Measurements from ENCODE around the gene CYP39A1. TPM values are rescaled to one million over a fixed set of nuclear protein-coding genes. Genes with fewer than 3 reads are reported as not detected.

The CYP39A1 gene
- total and polyA plus RNA-seq, 4 donors, result 2.2 to 10.8 (median 5.5) TPM

DNA sequence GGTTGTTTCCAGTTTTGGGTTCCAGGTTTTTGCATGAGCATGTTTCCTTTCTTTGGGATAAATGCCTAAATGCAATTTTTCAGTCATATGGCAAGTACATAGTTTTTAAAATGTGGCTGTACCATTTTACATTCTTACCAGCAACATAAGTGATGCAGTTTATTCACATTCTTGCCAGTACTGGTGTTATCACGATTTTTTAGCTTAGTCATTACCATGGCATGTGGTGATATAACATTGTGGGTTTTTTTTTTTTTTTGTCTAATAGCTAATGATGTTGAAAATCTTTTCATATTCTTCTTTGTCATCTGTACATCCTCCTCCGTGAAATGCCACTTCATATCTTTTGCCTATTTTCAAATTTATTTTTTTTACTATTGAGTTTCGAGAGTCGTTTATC lies 32.2 kb upstream of the CYP39A1 start:
- Histone ChIP-seq H3K4me3 (ENCODE audit: low read depth, low read length) (no peak overlapping the region), H3K27me3 (ENCODE audit: control insufficient read depth, insufficient read depth, low read length) (no peaks in the 10 kb centered on the region), H3K9me3 (ENCODE audit: control insufficient read depth, insufficient read depth, low read length) (no peaks in the 10 kb centered on the region), H3K4me1 (ENCODE audit: control insufficient read depth, insufficient read depth, low read length) (no peaks in the 10 kb centered on the region), H3K36me3 (ENCODE audit: control insufficient read depth, insufficient read depth, low read length) (peaks cover 12% of the 10 kb centered on the region), H3K27ac (ENCODE audit: low read depth, low read length) (no peak overlapping the region)
- WGBS (ENCODE audit: insufficient coverage), result no CpG with 5 or more reads among the region's 4 CpGs
- no peak for DNase-seq (ENCODE audit: low read depth in 4 of 6, low spot score in 6 of 6)

DNA sequence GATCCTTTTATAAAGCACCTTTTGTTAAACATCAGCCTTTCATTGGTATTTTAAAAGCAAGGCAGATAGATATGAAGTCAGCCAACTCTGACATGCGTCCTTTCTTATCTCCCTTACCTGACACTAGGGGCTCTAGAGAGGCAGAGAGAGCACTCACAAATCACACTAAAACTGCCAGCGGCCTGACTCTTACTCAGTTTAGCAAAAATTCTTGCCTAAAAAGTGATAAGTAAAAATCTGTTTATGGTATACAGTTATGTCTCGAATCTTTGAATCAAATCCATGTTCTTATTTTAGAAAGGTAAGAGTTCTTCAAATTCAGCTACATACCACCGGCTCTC lies 24.7 kb upstream of the CYP39A1 start:
- H3K27me3 ChIP-seq (ENCODE audit: control insufficient read depth, insufficient read depth, low read length), result no peaks in the 10 kb centered on the region
- peak in 2 of 6 donors; percentile 26 to 45 for DNase-seq (ENCODE audit: low read depth in 4 of 6, low spot score in 6 of 6)
- H3K9me3 ChIP-seq (ENCODE audit: control insufficient read depth, insufficient read depth, low read length), result no peaks in the 10 kb centered on the region
- H3K4me3 ChIP-seq (ENCODE audit: low read depth, low read length), result no peak overlapping the region
- no CpG with 5 or more reads among the region's 4 CpGs for WGBS (ENCODE audit: insufficient coverage)
- H3K27ac ChIP-seq (ENCODE audit: low read depth, low read length), result no peak overlapping the region
- H3K4me1 ChIP-seq (ENCODE audit: control insufficient read depth, insufficient read depth, low read length), result no peaks in the 10 kb centered on the region
- no peaks in the 10 kb centered on the region for H3K36me3 ChIP-seq (ENCODE audit: control insufficient read depth, insufficient read depth, low read length)

DNA sequence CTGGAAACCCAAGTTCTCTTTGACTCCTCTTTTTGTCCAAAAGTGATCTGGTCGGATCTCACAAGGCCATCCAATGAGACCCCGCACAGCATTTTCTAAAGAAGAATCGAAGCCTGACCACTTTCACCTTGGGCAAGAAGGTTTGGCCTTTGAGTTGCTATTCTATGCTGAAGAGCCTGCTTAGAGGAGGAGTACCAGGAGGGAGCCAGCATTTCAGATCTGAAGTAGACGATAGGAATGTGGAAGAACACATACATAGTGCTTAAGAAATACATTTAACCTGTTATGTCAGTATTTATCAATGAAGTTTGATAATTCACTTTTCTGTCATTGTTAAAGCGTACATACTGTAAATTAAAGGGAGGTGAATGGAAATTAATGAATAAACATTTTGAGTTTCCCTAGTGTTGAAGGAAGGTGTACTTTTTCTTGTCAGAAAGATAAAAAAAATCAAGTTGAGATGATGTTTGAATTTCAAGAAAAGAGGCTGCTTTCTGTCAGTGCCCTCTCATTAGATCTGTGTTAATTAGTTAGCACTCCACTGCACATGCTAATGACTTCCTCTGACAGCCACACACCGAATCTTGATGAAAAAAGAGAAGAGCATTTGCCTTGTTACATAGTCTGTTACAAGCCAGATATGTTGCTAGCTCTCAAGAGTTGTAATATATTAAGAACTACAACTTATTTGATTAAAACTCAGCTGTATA lies 24.1 kb upstream of the CYP39A1 start:
- Histone ChIP-seq H3K27ac (ENCODE audit: low read depth, low read length) (no peak overlapping the region), H3K27me3 (ENCODE audit: control insufficient read depth, insufficient read depth, low read length) (no peaks in the 10 kb centered on the region), H3K4me3 (ENCODE audit: low read depth, low read length) (no peak overlapping the region), H3K4me1 (ENCODE audit: control insufficient read depth, insufficient read depth, low read length) (no peaks in the 10 kb centered on the region), H3K9me3 (ENCODE audit: control insufficient read depth, insufficient read depth, low read length) (no peaks in the 10 kb centered on the region), H3K36me3 (ENCODE audit: control insufficient read depth, insufficient read depth, low read length) (no peaks in the 10 kb centered on the region)
- 100% methylated on average over 3 of the region's 6 CpGs for WGBS (ENCODE audit: insufficient coverage)
- peak in 2 of 6 donors; percentile 18 to 37 for DNase-seq (ENCODE audit: low read depth in 4 of 6, low spot score in 6 of 6)

DNA sequence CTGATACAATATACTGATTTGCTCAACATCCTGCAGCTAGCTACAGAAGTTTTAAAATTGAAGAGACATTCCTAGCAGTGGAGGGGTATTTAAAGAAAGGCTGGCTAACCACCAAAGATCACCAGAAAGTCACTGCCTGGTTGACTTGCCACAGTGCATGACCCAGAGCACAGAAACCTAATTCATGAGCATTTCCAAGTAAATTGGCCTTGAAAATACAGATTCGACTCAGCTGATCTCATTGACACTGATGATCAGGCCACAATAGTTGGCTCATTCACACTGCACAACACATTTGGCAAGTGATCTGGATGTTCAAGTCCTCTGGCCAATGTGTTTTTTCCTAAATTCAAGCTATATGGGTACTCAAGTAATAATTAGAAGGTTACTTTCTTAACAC lies 21.8 kb upstream of the CYP39A1 start:
- DNase-seq (ENCODE audit: low read depth in 4 of 6, low spot score in 6 of 6), result no peak
- no peak overlapping the region for H3K4me3 ChIP-seq (ENCODE audit: low read depth, low read length)
- peaks cover 2% of the 10 kb centered on the region for H3K36me3 ChIP-seq (ENCODE audit: control insufficient read depth, insufficient read depth, low read length)
- WGBS (ENCODE audit: insufficient coverage), result 45% methylated on average over 1 of the region's 1 CpG
- H3K4me1 ChIP-seq (ENCODE audit: control insufficient read depth, insufficient read depth, low read length), result no peaks in the 10 kb centered on the region
- H3K9me3 ChIP-seq (ENCODE audit: control insufficient read depth, insufficient read depth, low read length), result no peaks in the 10 kb centered on the region
- no peaks in the 10 kb centered on the region for H3K27me3 ChIP-seq (ENCODE audit: control insufficient read depth, insufficient read depth, low read length)
- no peak overlapping the region for H3K27ac ChIP-seq (ENCODE audit: low read depth, low read length)

DNA sequence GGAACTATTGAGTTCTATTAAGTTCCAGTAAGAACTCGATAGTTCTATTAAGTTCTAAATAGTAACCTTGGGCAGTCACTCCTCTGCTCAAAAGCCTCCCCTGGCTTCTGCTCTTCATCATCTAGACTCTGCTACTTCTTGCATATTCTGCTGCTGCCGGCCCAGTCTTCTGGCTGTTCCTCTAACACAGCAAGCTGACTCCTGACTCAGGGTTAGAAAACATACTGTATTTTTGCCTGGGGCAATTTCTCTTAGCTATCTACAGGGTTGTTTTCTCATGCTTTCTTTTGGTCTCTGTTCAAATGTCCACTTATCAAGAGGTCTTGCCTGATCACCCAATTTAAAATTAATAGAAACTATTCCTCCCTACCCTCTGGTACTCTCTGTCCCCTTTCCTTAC lies 14.8 kb upstream of the CYP39A1 start:
- Histone ChIP-seq H3K36me3 (ENCODE audit: control insufficient read depth, insufficient read depth, low read length) (peaks cover 5% of the 10 kb centered on the region), H3K27me3 (ENCODE audit: control insufficient read depth, insufficient read depth, low read length) (no peaks in the 10 kb centered on the region), H3K27ac (ENCODE audit: low read depth, low read length) (no peak overlapping the region), H3K4me3 (ENCODE audit: low read depth, low read length) (no peak overlapping the region), H3K4me1 (ENCODE audit: control insufficient read depth, insufficient read depth, low read length) (no peaks in the 10 kb centered on the region), H3K9me3 (ENCODE audit: control insufficient read depth, insufficient read depth, low read length) (no peaks in the 10 kb centered on the region)
- no peak for DNase-seq (ENCODE audit: low read depth in 4 of 6, low spot score in 6 of 6)
- 100% methylated on average over 1 of the region's 2 CpGs for WGBS (ENCODE audit: insufficient coverage)

DNA sequence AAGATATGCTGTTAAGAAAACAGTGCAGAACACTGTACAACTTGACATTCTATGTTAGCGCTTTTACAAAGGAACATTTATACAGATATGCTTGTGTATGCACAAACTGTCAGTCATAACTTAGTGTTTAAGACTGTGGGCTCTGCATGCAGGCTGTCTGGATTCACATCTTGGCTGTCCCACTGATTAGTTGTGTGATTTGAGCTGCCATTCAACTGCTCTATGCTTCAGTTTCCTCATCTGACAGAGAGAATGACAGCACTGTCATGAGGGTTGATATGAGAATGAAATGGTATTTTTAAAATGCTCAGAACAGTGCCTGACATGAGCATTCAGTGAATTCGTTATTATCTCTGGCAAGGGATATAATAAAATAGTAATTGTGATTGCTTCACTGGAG lies 8.9 kb upstream of the CYP39A1 start:
- no peaks in the 10 kb centered on the region for H3K27me3 ChIP-seq (ENCODE audit: control insufficient read depth, insufficient read depth, low read length)
- no peaks in the 10 kb centered on the region for H3K9me3 ChIP-seq (ENCODE audit: control insufficient read depth, insufficient read depth, low read length)
- H3K4me3 ChIP-seq (ENCODE audit: low read depth, low read length), result no peak overlapping the region
- H3K4me1 ChIP-seq (ENCODE audit: control insufficient read depth, insufficient read depth, low read length), result no peaks in the 10 kb centered on the region
- WGBS (ENCODE audit: insufficient coverage), result no CpG with 5 or more reads among the region's 2 CpGs
- no peak overlapping the region for H3K27ac ChIP-seq (ENCODE audit: low read depth, low read length)
- peak in 1 of 6 donors; percentile 26 for DNase-seq (ENCODE audit: low read depth in 4 of 6, low spot score in 6 of 6)
- H3K36me3 ChIP-seq (ENCODE audit: control insufficient read depth, insufficient read depth, low read length), result peaks cover 8% of the 10 kb centered on the region

DNA sequence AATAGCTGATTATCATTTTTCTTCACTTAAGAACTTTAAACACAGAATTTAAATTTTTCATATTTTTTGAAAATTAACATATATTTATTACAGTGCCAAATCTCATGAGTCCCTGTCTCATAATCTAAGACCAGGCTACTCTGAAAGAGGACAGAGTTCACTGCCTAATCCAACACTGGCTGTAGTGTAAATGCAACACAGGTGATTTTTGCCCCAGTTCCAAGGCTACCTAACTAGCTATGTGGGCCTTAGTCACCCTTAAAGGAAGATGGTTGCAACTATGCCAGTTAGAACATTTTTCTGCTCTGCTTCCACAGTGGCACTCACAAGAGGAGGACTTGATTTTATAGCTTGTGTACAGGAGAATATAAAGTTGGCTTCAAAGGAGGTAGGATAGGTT lies 5.0 kb upstream of the CYP39A1 start:
- no peaks in the 10 kb centered on the region for H3K27me3 ChIP-seq (ENCODE audit: control insufficient read depth, insufficient read depth, low read length)
- H3K36me3 ChIP-seq (ENCODE audit: control insufficient read depth, insufficient read depth, low read length), result peaks cover 8% of the 10 kb centered on the region
- H3K4me3 ChIP-seq (ENCODE audit: low read depth, low read length), result no peak overlapping the region
- H3K4me1 ChIP-seq (ENCODE audit: control insufficient read depth, insufficient read depth, low read length), result no peaks in the 10 kb centered on the region
- no peak for DNase-seq (ENCODE audit: low read depth in 4 of 6, low spot score in 6 of 6)
- no peaks in the 10 kb centered on the region for H3K9me3 ChIP-seq (ENCODE audit: control insufficient read depth, insufficient read depth, low read length)
- H3K27ac ChIP-seq (ENCODE audit: low read depth, low read length), result no peak overlapping the region

DNA sequence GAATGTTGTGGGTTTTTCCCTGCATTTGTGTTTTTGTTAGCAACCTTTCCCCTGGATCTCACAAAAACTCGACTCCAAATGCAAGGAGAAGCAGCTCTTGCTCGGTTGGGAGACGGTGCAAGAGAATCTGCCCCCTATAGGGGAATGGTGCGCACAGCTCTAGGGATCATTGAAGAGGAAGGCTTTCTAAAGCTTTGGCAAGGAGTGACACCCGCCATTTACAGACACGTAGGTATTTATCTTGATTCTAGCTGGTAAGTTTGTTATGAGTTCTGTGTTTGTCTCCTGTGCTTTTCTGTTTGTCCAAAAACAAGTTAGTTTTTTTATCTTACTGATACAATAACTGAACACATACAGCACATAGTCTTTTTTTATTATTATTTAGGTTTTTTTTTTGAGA lies 3.2 kb upstream of the CYP39A1 start:
- no peaks in the 10 kb centered on the region for H3K4me1 ChIP-seq (ENCODE audit: control insufficient read depth, insufficient read depth, low read length)
- 35% methylated on average over 2 of the region's 6 CpGs for WGBS (ENCODE audit: insufficient coverage)
- no peak overlapping the region for H3K27ac ChIP-seq (ENCODE audit: low read depth, low read length)
- H3K36me3 ChIP-seq (ENCODE audit: control insufficient read depth, insufficient read depth, low read length), result peaks cover 8% of the 10 kb centered on the region
- no peak overlapping the region for H3K4me3 ChIP-seq (ENCODE audit: low read depth, low read length)
- H3K27me3 ChIP-seq (ENCODE audit: control insufficient read depth, insufficient read depth, low read length), result no peaks in the 10 kb centered on the region
- H3K9me3 ChIP-seq (ENCODE audit: control insufficient read depth, insufficient read depth, low read length), result no peaks in the 10 kb centered on the region
- DNase-seq (ENCODE audit: low read depth in 4 of 6, low spot score in 6 of 6), result peak in 2 of 6 donors; percentile 23 to 32

DNA sequence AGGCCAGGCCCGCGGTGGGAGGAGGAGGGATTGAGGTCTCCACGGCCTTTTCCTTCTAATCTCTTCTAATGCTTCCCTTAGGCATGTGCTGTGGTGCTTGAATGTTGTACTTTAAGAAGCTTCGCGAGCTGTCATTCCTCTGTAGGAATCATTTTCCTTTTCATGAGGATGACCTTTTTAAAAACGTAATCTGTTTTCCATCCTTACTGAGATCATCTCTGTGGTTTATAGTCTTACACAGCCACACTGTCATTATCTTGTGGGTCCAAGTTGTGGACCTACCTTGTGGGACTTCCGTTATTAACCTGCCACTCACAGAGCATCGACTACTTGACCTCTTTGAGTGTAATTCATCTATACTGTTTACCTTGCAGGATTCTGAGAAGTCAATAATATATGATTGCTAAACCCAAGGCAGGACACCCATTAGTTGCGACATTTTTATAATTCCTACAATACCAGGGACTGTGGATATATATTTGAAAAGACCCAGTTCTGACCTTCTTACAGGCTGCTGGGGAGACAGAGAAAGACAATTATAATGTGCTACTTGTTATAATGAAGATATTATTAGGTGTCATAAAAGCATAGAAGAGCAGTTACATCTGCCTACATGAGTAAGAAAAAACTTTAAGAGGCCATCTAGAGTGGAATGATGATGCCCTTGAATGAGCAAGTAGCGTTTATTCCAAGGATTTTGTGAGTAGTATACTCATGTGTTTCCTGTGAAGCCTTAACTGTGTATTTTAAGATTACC lies 999 bp upstream of the CYP39A1 start:
- peak in 1 of 6 donors; percentile 5 for DNase-seq (ENCODE audit: low read depth in 4 of 6, low spot score in 6 of 6)

DNA sequence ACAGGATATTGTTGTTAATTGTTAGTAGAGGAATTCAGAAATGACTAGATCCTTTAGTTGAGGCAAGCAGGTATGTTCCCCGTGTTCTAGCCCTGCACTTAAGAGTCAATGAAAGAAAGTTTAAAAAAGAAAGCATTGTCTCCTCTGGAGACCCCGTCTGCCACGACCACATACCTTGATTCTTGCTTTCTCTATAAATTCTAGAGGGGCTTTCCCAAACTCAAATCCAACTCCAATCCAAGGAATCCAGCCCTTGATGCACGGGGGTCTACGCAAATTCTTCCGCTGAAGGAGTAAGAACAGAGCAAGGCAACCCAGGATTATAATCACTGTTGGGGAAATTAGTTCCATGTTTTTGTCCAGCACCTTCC lies 401 bp downstream of the CYP39A1 start:
- Histone ChIP-seq H3K27me3 (ENCODE audit: control insufficient read depth, insufficient read depth, low read length) (no peaks in the 10 kb centered on the region), H3K36me3 (ENCODE audit: control insufficient read depth, insufficient read depth, low read length) (peaks cover 8% of the 10 kb centered on the region), H3K4me3 (ENCODE audit: low read depth, low read length) (peak overlapping the region; percentile 87), H3K27ac (ENCODE audit: low read depth, low read length) (peak overlapping the region; percentile 54), H3K9me3 (ENCODE audit: control insufficient read depth, insufficient read depth, low read length) (no peaks in the 10 kb centered on the region), H3K4me1 (ENCODE audit: control insufficient read depth, insufficient read depth, low read length) (no peaks in the 10 kb centered on the region)
- peak in 1 of 6 donors; percentile 5 for DNase-seq (ENCODE audit: low read depth in 4 of 6, low spot score in 6 of 6)
- 0% methylated on average over 4 of the region's 6 CpGs for WGBS (ENCODE audit: insufficient coverage)

More for the DNA sequence above, 999 bp upstream of the CYP39A1 start:
- no peaks in the 10 kb centered on the region for H3K9me3 ChIP-seq (ENCODE audit: control insufficient read depth, insufficient read depth, low read length)
- H3K27me3 ChIP-seq (ENCODE audit: control insufficient read depth, insufficient read depth, low read length), result no peaks in the 10 kb centered on the region
- 0% methylated on average over 1 of the region's 10 CpGs for WGBS (ENCODE audit: insufficient coverage)
- H3K36me3 ChIP-seq (ENCODE audit: control insufficient read depth, insufficient read depth, low read length), result peaks cover 8% of the 10 kb centered on the region
- no peak overlapping the region for H3K27ac ChIP-seq (ENCODE audit: low read depth, low read length)
- no peaks in the 10 kb centered on the region for H3K4me1 ChIP-seq (ENCODE audit: control insufficient read depth, insufficient read depth, low read length)
- H3K4me3 ChIP-seq (ENCODE audit: low read depth, low read length), result peak overlapping the region; percentile 87

Measured in spinal cord (tissue), 10 donors.